Lung (tissue), 12 donors: ENCODE measurements around the gene SSNA1. TPM values are rescaled to one million over a fixed set of nuclear protein-coding genes. Genes with fewer than 3 reads are reported as not detected.

Source experiments
- ATAC-seq: fragments of 200-7000 bp; cut with Tn5 transposase; one replicate; pipeline ENCODE4 v1.9.1; 2020; ENCODE audit warnings: moderate number of reproducible peaks; ENCODE audit not compliant: insufficient read depth, low FRiP score
- DNase-seq, 3 donors: peaks; one replicate each; pipeline ENCODE4 v3.0.0-alpha.2; 2013 to 2017
- H3K27ac ChIP-seq, 2 donors: one replicate each; pipeline ENCODE4 v1.5.1; 2013; ENCODE audit warnings: mild to moderate bottlenecking in 2 of 2, moderate library complexity in 2 of 2, control low read depth in 1 of 2, inconsistent platforms in 1 of 2, low read depth in 1 of 2, low read length in 1 of 2
- H3K27me3 ChIP-seq, 3 donors: one replicate each; pipeline ENCODE4 v1.5.1; 2013; ENCODE audit warnings: low read length in 2 of 3; ENCODE audit not compliant: control insufficient read depth in 3 of 3, insufficient read depth in 3 of 3
- H3K36me3 ChIP-seq, 4 donors: one replicate each; pipeline ENCODE4 v1.5.1; 2013; ENCODE audit warnings: low read length in 4 of 4, mild to moderate bottlenecking in 1 of 4, moderate library complexity in 1 of 4; ENCODE audit not compliant: control insufficient read depth in 4 of 4, insufficient read depth in 4 of 4
- H3K4me1 ChIP-seq, 5 donors: one replicate each; pipeline ENCODE4 v1.5.1; 2013; ENCODE audit warnings: low read length in 5 of 5, mild to moderate bottlenecking in 2 of 5, moderate library complexity in 1 of 5; ENCODE audit not compliant: control insufficient read depth in 5 of 5, insufficient read depth in 5 of 5
- H3K4me3 ChIP-seq: one replicate; pipeline ENCODE4 v1.5.1; 2013; ENCODE audit warnings: mild to moderate bottlenecking, control low read depth, moderate library complexity
- H3K9ac ChIP-seq, 2 donors: one replicate each; pipeline ENCODE4 v1.5.1; 2013; ENCODE audit warnings: low read length in 2 of 2, control low read depth in 1 of 2; ENCODE audit not compliant: insufficient read depth in 1 of 2
- H3K9me3 ChIP-seq, 4 donors: one replicate each; pipeline ENCODE4 v1.5.1; 2013; ENCODE audit warnings: low read length in 3 of 4, mild to moderate bottlenecking in 1 of 4, moderate library complexity in 1 of 4; ENCODE audit not compliant: control insufficient read depth in 4 of 4, insufficient read depth in 3 of 4
- CTCF ChIP-seq: IDR thresholded peaks from 2 replicates; pipeline ENCODE4 v1.5.1; 2012; ENCODE audit warnings: mild to moderate bottlenecking; ENCODE audit errors: control extremely low read depth, extremely low read depth
- WGBS, 2 donors: extraction: QIAGEN DNeasy Blood & Tissue Kit; methylation state at CpG; one replicate each; pipeline ENCODE4 v1.1.7; 2013; 5-methylcytosine and 5-hydroxymethylcytosine counted together
- polyA plus RNA-seq, 2 donors: library from polyadenylated mRNA; stranded (reverse); fragments of 200-250 nt; gene quantifications; one replicate each; pipeline ENCODE4 v1.2.1, GENCODE V29; 2013
- total RNA-seq, 2 donors: library from RNA; depleted of rRNA in 1 of 2; stranded (reverse); fragments of >200 nt in 1 of 2; gene quantifications; one replicate each; pipeline ENCODE4 v1.2.1, GENCODE V29; 2014 to 2021
- donor health status: control.
- donor health status: control.
- donor health status: Bipolar disorder and iron deficiency.
- donor health status: healthy.
- donor health status: DM: yes; HTN: yes; CAD: no.

SSNA1 gene
- total and polyA plus RNA-seq, 4 donors: 40.8 to 144 (median 101) TPM

- H3K9ac ChIP-seq: no peak overlapping the region
- no peak for TF ChIP-seq CTCF
- 78 to 90% methylated on average over 20 to 21 of the region's 21 CpGs for WGBS, 2 donors
- H3K9me3 ChIP-seq: no peaks in the 10 kb centered on the region
- no peak overlapping the region for H3K4me3 ChIP-seq
- ATAC-seq (no peak), DNase-seq (no peak)
- H3K27ac ChIP-seq: no peak overlapping the region
- no peaks in the 10 kb centered on the region for H3K27me3 ChIP-seq
- H3K4me1 ChIP-seq: peaks cover 0 to 19% (median 13%) of the 10 kb centered on the region in 5 donors
- peaks cover 0 to 10% (median 0%) of the 10 kb centered on the region in 4 donors for H3K36me3 ChIP-seq
Observed at GRCh38 chr9:137195525-137196220, 7.2 kb downstream of the SSNA1 start.

- Histone ChIP-seq H3K4me1 (peaks cover 0 to 23% (median 17%) of the 10 kb centered on the region in 5 donors), H3K27me3 (no peaks in the 10 kb centered on the region), H3K4me3 (no peak overlapping the region), H3K36me3 (no peaks in the 10 kb centered on the region), H3K9ac (no peak overlapping the region), H3K9me3 (no peaks in the 10 kb centered on the region), H3K27ac (peak overlapping the region in 1 of 2 donors; percentile 89)
- ATAC-seq (no peak), DNase-seq (no peak)
- TF ChIP-seq CTCF: no peak
- WGBS, 2 donors: 77 to 91% methylated on average over 19 of the region's 19 CpGs
Observed at GRCh38 chr9:137198051-137198901, 9.8 kb downstream of the SSNA1 start.

- Histone ChIP-seq H3K27ac (peak overlapping the region; percentile 21 to 89), H3K4me1 (peaks cover 0 to 28% (median 19%) of the 10 kb centered on the region in 5 donors), H3K9ac (no peak overlapping the region), H3K36me3 (peaks cover 0 to 2% (median under 1%) of the 10 kb centered on the region in 4 donors), H3K9me3 (no peaks in the 10 kb centered on the region), H3K4me3 (no peak overlapping the region), H3K27me3 (no peaks in the 10 kb centered on the region)
- 72 to 86% methylated on average over 11 of the region's 11 CpGs for WGBS, 2 donors
- no peak for DNase-seq
- TF ChIP-seq CTCF: no peak
- ATAC-seq: no peak
Observed at GRCh38 chr9:137198902-137199283, 10.4 kb downstream of the SSNA1 start.
